GM12874 (cell line): ENCODE results near the gene CCSER1.

Source experiments
- TF ChIP-seq, protein P1 (sequence below): IDR thresholded peaks from 2 replicates; pipeline ENCODE4 v1.5.1; 2011; ENCODE audit warnings: low read depth, mild to moderate bottlenecking, control low read depth, low read length, moderate library complexity; ENCODE audit not compliant: insufficient read depth

Gene CCSER1

DNA sequence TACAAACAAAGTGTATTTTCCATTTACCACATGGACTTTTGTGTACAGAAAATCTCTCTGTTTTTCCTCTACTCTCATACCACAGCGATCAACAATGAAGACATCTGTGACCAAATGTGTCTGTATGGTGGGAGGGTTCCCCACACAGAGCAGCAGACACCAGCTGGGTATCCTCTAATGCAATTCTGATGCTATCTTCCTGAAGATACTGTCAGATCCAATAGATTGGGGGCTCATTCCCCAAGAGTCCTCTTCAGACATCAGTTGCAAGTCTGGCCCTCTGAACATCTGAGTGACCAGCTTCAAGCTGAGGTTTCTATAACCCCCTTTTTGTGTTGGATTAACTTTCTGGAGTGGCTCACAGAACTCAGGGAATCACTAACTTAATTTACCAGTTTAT is 659.4 kb downstream of the CCSER1 start:
- TF ChIP-seq, protein P1, sequence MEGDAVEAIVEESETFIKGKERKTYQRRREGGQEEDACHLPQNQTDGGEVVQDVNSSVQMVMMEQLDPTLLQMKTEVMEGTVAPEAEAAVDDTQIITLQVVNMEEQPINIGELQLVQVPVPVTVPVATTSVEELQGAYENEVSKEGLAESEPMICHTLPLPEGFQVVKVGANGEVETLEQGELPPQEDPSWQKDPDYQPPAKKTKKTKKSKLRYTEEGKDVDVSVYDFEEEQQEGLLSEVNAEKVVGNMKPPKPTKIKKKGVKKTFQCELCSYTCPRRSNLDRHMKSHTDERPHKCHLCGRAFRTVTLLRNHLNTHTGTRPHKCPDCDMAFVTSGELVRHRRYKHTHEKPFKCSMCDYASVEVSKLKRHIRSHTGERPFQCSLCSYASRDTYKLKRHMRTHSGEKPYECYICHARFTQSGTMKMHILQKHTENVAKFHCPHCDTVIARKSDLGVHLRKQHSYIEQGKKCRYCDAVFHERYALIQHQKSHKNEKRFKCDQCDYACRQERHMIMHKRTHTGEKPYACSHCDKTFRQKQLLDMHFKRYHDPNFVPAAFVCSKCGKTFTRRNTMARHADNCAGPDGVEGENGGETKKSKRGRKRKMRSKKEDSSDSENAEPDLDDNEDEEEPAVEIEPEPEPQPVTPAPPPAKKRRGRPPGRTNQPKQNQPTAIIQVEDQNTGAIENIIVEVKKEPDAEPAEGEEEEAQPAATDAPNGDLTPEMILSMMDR: no peak

DNA sequence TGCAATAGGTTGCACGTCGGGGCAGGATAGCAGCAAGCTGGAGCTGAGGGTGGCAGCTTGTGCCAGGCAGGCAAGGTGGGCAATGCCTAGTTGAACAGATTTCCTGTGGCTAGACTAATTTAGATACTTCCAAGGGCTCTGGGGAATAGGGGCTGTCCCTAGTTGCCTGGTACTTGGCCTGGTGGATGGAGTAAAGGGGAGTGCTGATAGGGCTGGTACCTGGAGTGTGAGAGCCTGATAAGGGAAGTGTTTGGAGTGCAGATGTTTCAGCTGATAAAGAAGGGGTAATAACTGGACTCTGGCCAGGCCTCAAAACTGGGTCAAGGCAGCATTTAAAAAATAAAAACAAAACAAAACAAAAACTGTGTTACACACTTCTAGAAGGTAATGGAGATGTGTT is 665.5 kb downstream of the CCSER1 start:
- TF ChIP-seq, protein P1: no peak

DNA sequence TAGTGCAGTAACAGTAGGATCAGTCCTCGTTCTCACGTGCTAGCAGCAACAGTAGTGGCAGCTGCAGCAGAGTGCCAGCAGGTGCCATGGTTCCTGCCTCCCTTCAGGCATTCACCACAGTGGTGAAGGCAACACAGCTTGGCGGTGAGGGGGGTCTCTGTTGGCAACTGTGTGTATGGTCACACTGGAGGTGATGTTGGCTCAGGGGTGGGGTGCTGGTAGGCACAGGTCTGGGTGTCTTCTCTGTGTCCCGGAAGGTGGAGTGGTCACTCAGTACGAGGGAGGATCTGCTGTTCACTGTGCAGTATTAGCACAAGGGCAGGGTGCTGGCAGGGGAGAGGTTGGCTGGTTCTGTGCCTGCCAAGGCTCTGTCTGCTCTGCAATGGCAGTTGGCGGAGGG is 671.8 kb downstream of the CCSER1 start:
- TF ChIP-seq, protein P1: no peak

DNA sequence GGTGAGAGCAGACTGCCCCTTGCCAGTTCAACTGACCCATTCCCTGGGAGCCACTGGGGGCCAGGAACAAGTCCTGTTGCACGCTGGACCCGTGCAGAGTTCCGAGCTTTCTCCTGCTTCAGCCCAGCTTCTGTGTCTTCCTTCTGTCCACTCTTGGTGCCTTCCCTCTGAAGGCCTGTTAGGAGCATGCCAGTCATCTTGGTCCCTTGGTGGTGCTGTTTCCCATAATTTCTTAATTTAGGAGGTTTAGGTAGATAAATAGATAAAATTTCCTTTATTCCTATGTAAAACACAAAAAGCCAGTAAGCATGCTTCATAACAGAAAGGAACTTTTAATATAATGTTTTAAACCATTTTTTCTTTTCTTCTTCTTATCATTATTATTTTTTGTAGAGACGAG is 672.7 kb downstream of the CCSER1 start:
- TF ChIP-seq, protein P1: no peak

DNA sequence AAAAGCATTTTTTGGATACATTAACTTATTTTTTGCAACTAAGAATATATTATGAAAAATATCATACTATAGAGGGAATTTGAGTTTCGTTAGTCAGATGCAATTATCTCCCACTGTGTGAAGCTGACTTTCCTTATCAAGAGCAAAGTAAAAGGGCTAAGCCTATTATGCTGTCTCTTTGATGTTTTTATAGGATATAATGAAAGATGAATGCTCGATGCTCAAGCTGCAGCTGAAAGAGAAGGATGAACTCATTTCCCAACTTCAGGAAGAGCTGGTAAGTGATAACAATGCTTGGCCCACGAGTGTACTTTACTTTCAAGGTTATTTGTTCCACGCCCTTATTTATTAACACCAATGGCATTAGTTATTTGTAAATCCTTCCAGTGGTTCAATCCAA is 688.4 kb downstream of the CCSER1 start:
- TF ChIP-seq, protein P1: no peak

DNA sequence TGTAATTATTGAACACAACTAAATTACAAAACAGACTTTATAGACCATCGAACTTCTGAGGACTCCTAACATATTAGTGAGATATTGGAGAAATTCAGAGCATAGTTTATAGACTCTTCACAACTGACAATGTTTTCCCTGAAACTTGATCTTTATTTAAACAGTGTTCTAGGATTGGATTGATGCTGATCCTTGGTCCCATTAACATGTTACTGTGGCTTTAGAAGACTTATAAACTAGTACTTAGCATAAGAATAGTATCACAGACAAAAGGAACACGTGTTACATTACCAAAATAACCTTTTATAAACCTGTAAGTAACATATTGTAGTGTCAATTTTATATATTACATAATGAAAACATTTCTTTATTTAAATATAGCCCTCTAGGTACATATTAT is 689.6 kb downstream of the CCSER1 start:
- TF ChIP-seq, protein P1: no peak

DNA sequence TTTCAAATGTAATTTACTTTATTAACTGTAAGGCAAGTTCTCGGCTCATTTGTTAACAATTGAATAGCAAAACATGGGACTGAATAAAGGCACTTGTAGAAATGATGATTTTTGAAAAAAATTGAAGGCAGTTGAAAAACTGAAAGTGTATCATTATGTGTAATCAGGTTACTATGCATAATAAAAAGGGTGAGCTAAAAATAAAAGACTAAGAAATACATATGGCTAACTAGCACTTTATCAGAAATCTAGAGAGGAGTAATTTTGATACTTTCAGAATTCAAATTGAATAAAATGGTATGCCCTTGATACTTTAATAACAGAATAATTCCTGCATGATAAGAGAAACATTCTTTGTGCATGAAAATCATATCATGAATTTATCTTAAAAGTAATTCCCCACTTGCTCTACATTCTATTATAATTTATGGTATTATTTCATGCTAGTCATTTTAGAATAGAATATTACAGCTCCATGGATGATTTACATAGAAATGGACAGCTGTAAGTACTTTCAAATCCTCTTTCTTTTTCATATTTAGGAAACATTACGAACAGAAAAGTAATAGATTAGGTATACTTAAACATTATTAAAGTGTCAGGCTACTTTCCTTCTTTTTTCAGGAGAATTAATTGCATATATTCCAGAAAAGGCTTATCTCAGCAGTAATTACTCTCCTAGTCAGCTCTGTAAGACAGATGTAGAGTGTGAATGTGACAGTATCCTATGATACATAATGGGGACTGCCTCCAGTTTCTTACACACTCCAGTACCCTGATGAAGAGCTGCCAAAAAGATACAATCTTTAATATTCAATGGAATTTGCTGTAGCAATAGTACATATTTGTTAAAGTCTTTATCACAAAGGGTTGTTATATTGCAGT is 697.3 kb downstream of the CCSER1 start:
- TF ChIP-seq, protein P1: no peak
